ENCODE measurements around the gene REEP2. TPM values are rescaled to one million over a fixed set of nuclear protein-coding genes. Genes with fewer than 3 reads are reported as not detected.

REEP2 gene
- total RNA-seq, 2 experiments from 2014 or later = 3.9 to 5.1 TPM

- ChIA-PET POLR2A (no interaction called here), CTCF (ENCODE audit: unreplicated experiment) (no interaction called here)
- intact Hi-C loops (cut with micrococcal nuclease; ENCODE audit: unreplicated experiment) = no loop called here
- no peak for DNase-seq (ENCODE audit: low spot score)
- Histone ChIP-seq H2AFZ (ENCODE audit: low read length) (no peak overlapping the region), H3K9me2 (ENCODE audit: insufficient read depth, low read length) (no peaks in the 10 kb centered on the region), H3K4me2 (ENCODE audit: low read length) (no peak overlapping the region), H3K4me1 (ENCODE audit: insufficient read depth, low read length, poor library complexity, severe bottlenecking) (no peaks in the 10 kb centered on the region), H4K20me1 (ENCODE audit: insufficient read depth, low read length) (no peaks in the 10 kb centered on the region), H3K36me3 (ENCODE audit: insufficient read depth, low read length) (no peaks in the 10 kb centered on the region), H3K27ac (ENCODE audit: low read depth, low read length, poor library complexity, severe bottlenecking) (no peak overlapping the region), H3K9me3 (ENCODE audit: low read length) (no peaks in the 10 kb centered on the region), H3K79me2 (ENCODE audit: insufficient read depth, low read depth, low read length) (no peaks in the 10 kb centered on the region), H3K4me3 (ENCODE audit: low read depth, low read length, poor library complexity, severe bottlenecking) (no peak overlapping the region)
- no TSS peak for BruUV-seq (replicated peaks)
- TF ChIP-seq EZH2phosphoT487 (IDR thresholded peaks at IDR 0.05; ENCODE audit: borderline replicate concordance, low read depth, low read length) = no peak
- TF ChIP-seq, protein P1, sequence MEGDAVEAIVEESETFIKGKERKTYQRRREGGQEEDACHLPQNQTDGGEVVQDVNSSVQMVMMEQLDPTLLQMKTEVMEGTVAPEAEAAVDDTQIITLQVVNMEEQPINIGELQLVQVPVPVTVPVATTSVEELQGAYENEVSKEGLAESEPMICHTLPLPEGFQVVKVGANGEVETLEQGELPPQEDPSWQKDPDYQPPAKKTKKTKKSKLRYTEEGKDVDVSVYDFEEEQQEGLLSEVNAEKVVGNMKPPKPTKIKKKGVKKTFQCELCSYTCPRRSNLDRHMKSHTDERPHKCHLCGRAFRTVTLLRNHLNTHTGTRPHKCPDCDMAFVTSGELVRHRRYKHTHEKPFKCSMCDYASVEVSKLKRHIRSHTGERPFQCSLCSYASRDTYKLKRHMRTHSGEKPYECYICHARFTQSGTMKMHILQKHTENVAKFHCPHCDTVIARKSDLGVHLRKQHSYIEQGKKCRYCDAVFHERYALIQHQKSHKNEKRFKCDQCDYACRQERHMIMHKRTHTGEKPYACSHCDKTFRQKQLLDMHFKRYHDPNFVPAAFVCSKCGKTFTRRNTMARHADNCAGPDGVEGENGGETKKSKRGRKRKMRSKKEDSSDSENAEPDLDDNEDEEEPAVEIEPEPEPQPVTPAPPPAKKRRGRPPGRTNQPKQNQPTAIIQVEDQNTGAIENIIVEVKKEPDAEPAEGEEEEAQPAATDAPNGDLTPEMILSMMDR (conservative IDR thresholded peaks at IDR 0.05; ENCODE audit: low read length) = no peak
Measured at GRCh38 chr5:138444078-138444773, 5.4 kb downstream of the REEP2 start.

- H3K36me3 ChIP-seq (ENCODE audit: insufficient read depth, low read length) = no peaks in the 10 kb centered on the region
- H2AFZ ChIP-seq (ENCODE audit: low read length) = no peak overlapping the region
- no peaks in the 10 kb centered on the region for H3K9me3 ChIP-seq (ENCODE audit: low read length)
- intact Hi-C loops (cut with micrococcal nuclease; ENCODE audit: unreplicated experiment) = no loop called here
- no peaks in the 10 kb centered on the region for H4K20me1 ChIP-seq (ENCODE audit: insufficient read depth, low read length)
- H3K4me3 ChIP-seq (ENCODE audit: low read depth, low read length, poor library complexity, severe bottlenecking) = no peak overlapping the region
- no peaks in the 10 kb centered on the region for H3K9me2 ChIP-seq (ENCODE audit: insufficient read depth, low read length)
- no peak for DNase-seq (ENCODE audit: low spot score)
- H3K4me2 ChIP-seq (ENCODE audit: low read length) = no peak overlapping the region
- H3K79me2 ChIP-seq (ENCODE audit: insufficient read depth, low read depth, low read length) = no peaks in the 10 kb centered on the region
- H3K27ac ChIP-seq (ENCODE audit: low read depth, low read length, poor library complexity, severe bottlenecking) = no peak overlapping the region
- POLR2A ChIA-PET = interaction anchor here (0.6 kb wide), 1 partner anchor 257 kb away, joined by 3 read pairs; no protein-coding TSS in a partner anchor
- no TSS peak for BruUV-seq (replicated peaks)
- TF ChIP-seq, protein P1 (conservative IDR thresholded peaks at IDR 0.05; ENCODE audit: low read length) = no peak
- TF ChIP-seq EZH2phosphoT487 (IDR thresholded peaks at IDR 0.05; ENCODE audit: borderline replicate concordance, low read depth, low read length) = no peak
- H3K4me1 ChIP-seq (ENCODE audit: insufficient read depth, low read length, poor library complexity, severe bottlenecking) = no peaks in the 10 kb centered on the region
- CTCF ChIA-PET (ENCODE audit: unreplicated experiment) = no interaction called here
Measured at GRCh38 chr5:138444774-138445546, 6.1 kb downstream of the REEP2 start.

Measured in OCI-LY7 (cell line).